NCI-H128 (cell line): ENCODE measurements around the gene MSH3.
A peak's percentile ranks its signal among the peaks of the same experiment; 100 is the strongest.
"Not testable (repeated sequence)": the region's sequence is repeated elsewhere in the genome, so short reads cannot be mapped to it uniquely, and the experiment has no call there.

Experiments used
- DNase-seq: peaks from one replicate; lab custom pipeline; 2025; ENCODE audit not compliant: unreplicated experiment; lab: John Stamatoyannopoulos, UW

The MSH3 gene

GRCh38 chr5:80884929-80885328 lies 230.5 kb downstream of the MSH3 start:
- DNase-seq = no peak

- no peak for DNase-seq
Measured at GRCh38 chr5:80885396-80886000, 231.0 kb downstream of the MSH3 start.

GRCh38 chr5:80894083-80894482 lies 239.6 kb downstream of the MSH3 start:
- no peak for DNase-seq

GRCh38 chr5:80895523-80895922 lies 241.1 kb downstream of the MSH3 start:
- no peak for DNase-seq

GRCh38 chr5:80902624-80903023 lies 248.2 kb downstream of the MSH3 start:
- not testable (repeated sequence) for DNase-seq

- DNase-seq = no peak
Measured at GRCh38 chr5:80904533-80905187, 250.2 kb downstream of the MSH3 start.

GRCh38 chr5:80905405-80905804 lies 251.0 kb downstream of the MSH3 start:
- no peak for DNase-seq

GRCh38 chr5:80912479-80912878 lies 258.0 kb downstream of the MSH3 start:
- no peak for DNase-seq

- DNase-seq = no peak
Measured at GRCh38 chr5:80915716-80916115, 261.3 kb downstream of the MSH3 start.

GRCh38 chr5:80916676-80917075 lies 262.2 kb downstream of the MSH3 start:
- no peak for DNase-seq

- peak; percentile 29 for DNase-seq
Measured at GRCh38 chr5:80917631-80918030, 263.2 kb downstream of the MSH3 start.

GRCh38 chr5:80919678-80920196 lies 265.3 kb downstream of the MSH3 start:
- no peak for DNase-seq

GRCh38 chr5:80920333-80920732 lies 265.9 kb downstream of the MSH3 start:
- no peak for DNase-seq

- DNase-seq = no peak
Measured at GRCh38 chr5:80921026-80921425, 266.6 kb downstream of the MSH3 start.

GRCh38 chr5:80925931-80926330 lies 271.5 kb downstream of the MSH3 start:
- DNase-seq = no peak
